NCI-H2171 (cell line): ENCODE measurements around the gene LUC7L2.
"Not testable (repeated sequence)": the region's sequence is repeated elsewhere in the genome, so short reads cannot be mapped to it uniquely, and the experiment has no call there.

ENCODE experiments used
- DNase-seq: peaks from one replicate; lab custom pipeline; 2025; lab: John Stamatoyannopoulos, UW

LUC7L2 gene

DNA sequence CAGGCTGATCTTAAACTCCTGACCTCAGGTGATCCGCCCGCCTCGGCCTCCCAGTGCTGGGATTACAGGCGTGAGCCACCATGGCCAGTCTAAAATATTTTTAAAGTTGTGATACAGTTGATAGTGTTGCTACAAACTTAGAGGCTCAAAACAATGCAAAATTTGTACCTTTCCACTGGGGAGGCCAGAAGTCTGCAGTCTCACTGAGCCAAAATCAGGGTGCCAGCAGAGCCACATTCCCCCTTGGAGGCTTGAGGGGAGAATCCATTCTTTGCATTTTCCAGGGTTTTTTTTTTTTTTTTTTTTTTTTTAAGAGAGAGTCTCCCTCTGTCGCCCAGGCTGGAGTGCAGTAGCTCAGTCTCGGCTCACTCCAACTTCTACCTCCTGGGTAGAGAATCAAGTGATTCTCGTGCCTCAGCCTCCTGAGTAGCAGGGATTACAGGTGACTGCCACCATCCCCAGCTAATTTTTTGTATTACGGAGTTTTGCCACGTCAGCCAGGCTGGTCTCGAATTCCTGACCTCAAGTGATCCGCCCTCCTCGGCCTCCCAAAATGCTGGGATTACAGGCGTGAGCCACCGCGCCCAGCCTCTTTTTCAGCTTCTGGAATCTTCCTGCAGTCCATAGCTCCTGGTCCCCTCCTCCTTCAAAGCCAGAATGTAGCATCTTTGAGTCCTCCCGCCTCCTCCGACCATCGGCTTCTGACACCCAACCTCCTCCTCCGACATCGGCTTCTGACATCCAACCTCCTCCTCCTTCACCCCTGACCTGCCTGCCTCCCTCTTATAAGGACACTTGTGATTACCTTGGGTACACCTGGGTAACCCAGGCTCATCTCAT is 86.6 kb downstream of the LUC7L2 start:
- DNase-seq = no peak

DNA sequence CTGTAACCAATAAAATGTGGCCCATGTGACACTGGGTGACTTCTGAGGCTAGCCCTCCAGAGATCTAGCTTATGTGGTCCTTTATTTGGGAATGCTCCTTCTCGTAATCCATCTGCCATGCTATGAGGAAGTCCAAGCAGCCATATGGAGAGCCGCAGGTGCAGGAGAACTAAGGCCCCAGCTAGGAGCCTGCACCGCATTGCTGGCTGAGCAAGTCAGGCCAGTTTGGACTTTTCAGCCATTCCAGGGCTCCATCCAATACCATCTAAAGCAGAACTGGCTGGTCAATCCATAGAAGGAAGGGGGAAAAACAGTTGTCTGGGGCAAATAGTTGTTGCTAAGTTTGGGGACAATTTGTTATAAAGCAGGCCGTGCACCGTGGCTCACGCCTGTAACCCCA is 91.2 kb downstream of the LUC7L2 start:
- DNase-seq = no peak

DNA sequence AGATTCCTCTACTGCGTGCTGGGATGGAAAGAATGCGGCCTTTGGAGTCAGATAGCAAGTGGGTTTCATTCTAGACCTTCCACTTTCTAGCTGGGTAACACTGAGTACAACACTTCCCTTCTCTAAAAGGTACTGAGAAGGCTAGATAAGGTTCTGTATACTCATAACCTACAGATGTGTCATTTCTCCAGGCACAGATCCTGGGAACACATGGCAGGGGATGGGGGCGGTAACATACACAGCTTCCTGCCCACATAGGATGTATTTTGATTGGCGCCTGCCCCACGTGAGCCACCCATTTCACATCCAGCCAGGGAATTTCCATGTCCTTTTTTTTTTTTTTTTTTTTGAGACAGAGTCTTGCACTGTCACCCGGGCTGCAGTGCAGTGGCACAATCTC is 91.9 kb downstream of the LUC7L2 start:
- no peak for DNase-seq

DNA sequence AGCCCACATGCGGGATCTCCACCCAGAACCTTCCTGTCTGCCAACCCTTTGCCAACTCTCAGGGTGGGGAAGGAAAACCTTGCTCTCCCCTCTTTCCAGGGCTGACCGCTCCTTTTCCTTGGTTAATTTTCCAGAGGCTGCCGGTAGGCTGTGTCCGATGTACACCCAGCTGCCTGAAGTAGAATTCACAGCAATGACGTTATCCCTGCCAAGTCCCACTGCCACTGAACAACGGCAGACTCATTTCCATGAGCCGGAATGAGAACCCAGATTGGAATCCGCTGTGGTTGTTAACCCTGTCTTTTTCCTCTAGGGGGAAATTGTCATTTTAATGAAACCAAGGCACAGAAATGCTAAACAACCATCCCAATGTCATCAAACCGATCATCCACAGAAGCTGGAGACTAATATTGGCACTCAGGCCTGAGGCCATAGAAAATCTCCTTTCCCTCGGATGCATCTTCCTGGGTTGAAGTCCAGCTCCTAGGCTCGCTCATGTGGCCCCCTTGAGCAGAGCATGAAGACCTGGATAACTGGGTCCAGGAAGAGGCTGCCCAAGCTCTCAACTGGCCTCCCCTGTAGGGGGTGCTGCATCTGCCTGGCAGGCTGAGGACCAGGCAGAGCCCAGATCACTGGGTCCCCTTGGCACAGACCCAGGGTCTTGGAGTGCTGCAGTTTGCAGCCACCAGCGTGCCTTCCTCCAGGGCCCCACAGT is 93.4 kb downstream of the LUC7L2 start:
- no peak for DNase-seq

DNA sequence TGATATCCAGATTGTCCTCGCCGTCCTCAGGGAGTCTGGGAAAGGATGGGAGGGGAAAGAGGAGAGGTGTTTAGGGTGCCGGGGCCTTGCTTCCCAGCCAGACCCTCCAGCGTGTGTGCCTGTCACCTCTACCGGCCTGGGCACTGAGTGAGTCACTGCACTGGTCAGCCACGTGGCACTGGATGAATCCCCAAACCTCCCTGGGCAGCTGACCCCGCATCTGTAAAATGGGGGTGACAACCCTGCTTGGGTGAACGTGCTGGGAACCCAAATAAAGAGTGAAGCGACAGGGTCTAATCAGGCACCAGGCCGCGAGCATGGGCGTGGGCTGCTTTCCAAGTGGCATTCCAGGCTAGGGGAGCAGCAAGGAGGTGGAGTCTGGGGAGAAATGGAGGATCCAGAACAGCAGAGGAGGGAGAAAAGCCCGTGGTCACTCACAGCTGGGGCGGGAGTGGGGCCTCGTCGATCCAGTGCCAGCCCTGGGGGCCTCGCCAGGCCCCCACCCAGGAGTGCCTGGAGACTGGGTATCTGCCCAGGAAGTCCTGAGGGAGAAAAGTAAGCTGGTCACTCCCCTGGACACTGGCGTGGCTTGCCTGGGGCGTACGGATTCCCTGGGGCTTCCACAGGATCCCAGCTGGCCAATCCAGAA is 94.1 kb downstream of the LUC7L2 start:
- no peak for DNase-seq

DNA sequence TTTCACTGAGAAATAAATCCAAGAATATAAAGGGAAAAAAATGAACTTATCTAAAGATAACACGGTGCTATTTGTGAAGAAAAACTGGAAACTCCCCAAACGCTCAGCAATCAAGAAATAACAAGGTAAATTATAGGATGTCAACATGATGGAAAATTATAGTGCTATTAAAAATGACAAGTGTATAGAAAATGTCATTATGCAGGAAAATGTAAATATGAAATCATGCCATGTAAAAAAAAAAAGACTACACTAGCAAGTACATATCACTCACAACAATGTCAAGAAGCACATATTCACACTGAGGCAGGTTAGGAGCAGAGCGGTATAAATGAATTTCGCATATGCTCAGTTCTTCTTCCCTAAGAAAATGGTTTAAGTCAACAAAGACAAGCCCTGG is 96.1 kb downstream of the LUC7L2 start:
- no peak for DNase-seq

DNA sequence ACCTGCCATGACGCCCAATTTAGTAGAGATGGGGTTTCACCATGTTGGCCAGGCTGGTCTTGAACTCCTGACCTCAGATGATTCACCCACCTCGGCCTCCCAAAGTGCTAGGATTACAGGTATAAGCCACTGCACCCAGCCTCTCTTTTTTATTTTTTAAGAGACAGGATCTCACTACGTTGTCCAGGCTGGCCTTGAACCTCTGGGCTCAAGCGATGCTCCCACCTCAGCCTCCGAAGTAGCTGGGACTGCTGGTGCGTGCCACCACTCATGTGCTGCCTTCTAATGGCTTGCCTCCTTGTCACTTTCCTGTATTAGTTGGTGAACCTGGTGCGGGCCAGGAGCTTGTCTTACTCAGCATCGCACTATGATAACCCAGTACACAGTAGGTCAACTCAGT is 96.8 kb downstream of the LUC7L2 start:
- no peak for DNase-seq

DNA sequence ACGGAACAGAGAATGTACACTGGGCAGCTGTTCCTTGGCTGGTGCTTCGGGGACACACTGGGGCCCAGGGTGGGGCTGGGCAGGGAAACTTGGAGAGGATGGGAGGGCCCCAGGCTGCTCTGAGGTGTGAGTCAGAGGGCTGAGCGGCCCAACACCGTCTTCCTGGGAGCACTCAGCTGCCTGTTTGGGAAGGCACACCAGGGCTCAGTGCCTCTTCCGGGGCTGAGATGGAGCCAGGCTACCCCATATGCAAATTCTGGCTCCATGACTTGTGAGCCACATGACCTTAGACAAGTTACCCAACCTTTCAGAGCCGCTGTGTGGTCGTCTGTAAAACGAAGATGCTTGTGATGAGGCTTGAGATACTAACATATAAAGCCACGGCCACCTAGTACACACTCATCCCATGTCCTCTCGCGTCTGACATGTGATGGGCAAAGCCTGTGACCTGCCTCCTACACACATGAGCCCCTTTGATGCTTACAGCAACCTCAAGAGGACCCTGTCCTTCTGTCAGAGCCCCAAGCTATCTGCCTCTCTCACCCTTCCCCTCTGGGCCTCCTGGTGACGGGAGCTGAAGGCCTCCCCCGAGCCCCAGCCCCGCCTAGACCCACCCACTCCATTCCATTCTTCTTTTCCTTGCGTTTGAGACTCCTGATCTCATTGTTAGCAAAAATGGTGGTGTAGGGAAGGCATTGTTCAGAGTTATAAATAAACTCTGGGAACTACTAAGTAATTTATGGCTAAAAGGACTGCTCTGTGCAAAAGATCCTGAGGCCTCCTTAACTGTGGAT is 97.7 kb downstream of the LUC7L2 start:
- no peak for DNase-seq

DNA sequence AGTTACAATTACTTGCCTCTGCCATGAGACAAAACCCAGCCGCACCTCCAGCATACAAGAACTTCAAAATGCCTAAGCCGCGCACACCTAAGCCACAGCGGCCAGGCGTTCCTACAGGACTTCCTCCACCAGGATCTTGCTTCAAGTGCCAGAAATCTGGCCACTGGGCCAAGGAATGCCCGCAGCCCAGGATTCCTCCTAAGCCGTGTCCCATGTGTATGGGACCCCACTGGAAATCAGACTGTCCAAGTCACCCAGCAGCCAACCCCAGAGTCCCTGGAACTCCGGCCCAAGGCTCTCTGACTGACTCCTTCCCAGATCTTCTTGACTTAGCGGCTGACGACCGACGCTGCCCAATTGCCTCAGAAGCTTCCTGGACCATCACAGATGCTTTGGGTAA is 103.7 kb downstream of the LUC7L2 start:
- not testable (repeated sequence) for DNase-seq

DNA sequence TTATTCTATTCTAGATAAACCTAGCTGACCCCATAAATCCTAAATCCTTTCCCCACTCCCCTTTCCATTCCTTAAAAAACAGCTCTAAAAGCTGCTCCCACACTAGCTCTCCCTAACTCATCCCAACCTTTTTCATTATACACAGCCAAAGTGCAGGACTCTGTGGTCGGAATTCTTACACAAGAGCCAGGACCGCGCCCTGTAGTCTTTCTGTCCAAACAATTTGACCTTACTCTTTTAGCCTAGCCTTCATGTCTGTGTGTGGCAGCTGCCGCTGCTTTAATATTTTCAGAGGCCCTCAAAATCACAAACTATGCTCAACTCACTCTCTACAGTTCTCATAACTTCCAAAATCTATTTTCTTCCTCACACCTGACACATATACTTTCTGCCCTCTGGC is 104.8 kb downstream of the LUC7L2 start:
- not testable (repeated sequence) for DNase-seq

DNA sequence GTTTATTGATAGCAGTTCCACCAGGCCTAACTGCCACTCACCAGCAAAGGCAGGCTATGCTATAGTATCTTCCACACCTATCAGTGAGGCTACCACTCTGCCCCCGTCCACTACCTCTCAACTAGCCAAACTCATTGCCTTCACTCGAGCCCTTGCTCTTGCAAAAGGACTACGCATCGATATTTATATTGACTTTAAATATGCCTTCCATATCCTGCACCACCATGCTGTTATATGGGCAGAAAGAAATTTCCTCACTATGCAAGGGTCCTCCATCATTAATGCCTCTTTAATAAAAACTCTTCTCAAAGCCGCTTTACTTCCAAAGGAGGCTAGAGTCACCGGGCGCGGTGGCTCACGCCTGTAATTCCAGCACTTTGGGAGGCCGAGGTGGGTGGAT is 105.4 kb downstream of the LUC7L2 start:
- not testable (repeated sequence) for DNase-seq

DNA sequence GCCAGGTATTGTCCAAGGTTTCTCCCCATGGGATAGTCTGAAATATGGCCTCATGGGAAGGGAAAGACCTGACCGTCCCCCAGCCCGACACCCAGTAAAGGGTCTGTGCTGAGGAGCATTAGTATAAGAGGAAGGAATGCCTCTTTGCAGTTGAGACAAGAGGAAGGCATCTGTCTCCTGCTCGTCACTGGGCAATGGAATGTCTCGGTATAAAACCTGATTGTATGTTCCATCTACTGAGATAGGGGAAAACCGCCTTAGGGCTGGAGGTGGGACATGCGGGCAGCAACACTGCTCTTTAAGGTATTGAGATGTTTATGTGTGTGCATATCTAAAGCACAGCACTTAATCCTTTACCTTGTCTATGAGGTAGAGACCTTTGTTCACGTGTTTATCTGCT is 108.0 kb downstream of the LUC7L2 start:
- DNase-seq = not testable (repeated sequence)

DNA sequence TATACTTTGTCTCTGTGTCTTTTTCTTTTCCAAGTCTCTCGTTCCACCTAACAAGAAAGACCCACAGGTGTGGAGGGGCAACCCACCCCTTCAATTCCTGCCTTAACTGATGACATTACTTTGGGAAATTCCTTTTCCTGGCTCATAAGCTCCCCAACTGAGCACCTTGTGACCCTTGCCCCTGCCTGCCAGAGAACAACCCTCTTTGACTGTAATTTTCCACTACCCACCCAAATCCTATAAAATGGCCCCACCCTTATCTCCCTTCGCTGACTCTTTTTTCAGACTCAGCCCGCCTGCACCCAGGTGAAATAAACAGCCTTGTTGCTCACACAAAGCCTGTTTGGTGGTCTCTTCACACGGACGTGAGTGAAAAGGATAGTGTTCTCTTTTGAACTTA is 108.6 kb downstream of the LUC7L2 start:
- DNase-seq = not testable (repeated sequence)

DNA sequence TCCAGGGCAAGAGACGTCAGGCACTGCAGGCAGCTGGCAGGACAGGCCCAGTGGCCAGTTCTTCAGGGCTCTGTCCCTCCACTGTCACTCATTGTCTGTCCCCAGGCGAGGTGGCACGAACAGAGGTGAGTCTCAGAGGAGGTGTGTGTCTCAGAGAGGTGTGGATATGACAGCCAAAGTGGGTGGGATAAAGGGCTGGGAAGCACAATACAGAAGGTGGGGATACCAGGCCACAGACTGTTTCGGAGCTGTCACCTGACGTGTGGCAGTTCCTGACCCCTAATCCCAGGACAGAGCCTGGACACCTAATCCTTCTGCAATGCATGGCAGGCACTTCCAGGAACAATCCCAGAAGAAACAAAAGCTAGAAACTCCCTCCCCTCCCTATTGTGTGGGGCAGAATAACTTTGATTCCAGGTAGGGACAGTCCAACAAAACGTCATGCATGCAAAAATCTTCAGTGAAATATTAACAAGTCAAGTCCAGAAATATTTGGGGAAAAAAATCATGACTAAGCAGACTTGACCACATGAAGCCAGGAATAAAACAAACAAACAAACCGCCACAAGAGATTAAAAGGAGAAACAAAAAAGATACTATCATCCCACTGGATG is 112.2 kb downstream of the LUC7L2 start:
- no peak for DNase-seq
